HepG2 (cell line): ENCODE results near the gene BCAR3. TPM values are rescaled to one million over a fixed set of nuclear protein-coding genes. Genes with fewer than 3 reads are reported as not detected.

Source experiments
- ARID5B ChIP-seq: IDR thresholded peaks from 2 replicates; pipeline ENCODE4 v1.4.0; 2020; ENCODE audit warnings: mild to moderate bottlenecking, missing genetic modification reagents
- FOSL1 ChIP-seq: sonication (generic); formaldehyde crosslinking; IDR thresholded peaks from 2 replicates; pipeline ENCODE4 v1.9.0; 2021; ENCODE audit warnings: missing genetic modification reagents, borderline replicate concordance
- FOXA3 ChIP-seq: IDR thresholded peaks from 2 replicates; pipeline ENCODE4 v1.6.1; 2016; ENCODE audit warnings: missing genetic modification reagents, missing compliant biosample characterization
- HMG20A ChIP-seq: IDR thresholded peaks from 2 replicates; pipeline ENCODE4 v1.6.1; 2016; ENCODE audit warnings: borderline replicate concordance
- KIAA2018 ChIP-seq: sonication (generic); formaldehyde crosslinking; IDR thresholded peaks from 2 replicates; pipeline ENCODE4 v1.5.0; 2020; ENCODE audit warnings: mild to moderate bottlenecking, missing genetic modification reagents, borderline replicate concordance
- MIER3 ChIP-seq: IDR thresholded peaks from 2 replicates; pipeline ENCODE4 v1.6.1; 2016; ENCODE audit warnings: missing compliant biosample characterization, borderline replicate concordance
- SOX6 ChIP-seq, 2 experiments: fragments of 450-650 bp in 1 of 2; sonication (generic) in 1 of 2; formaldehyde crosslinking in 1 of 2; IDR thresholded peaks; 2 replicates each; pipeline versions ENCODE4 v1.4.0 to v1.6.1; 2017 to 2020; ENCODE audit warnings: antibody characterized with exemption in 1 of 2, mild to moderate bottlenecking in 1 of 2, missing genetic modification reagents in 1 of 2
- ZBTB38 ChIP-seq: sonication (generic); formaldehyde crosslinking; IDR thresholded peaks from 2 replicates; pipeline ENCODE4 v1.5.1; 2020; ENCODE audit warnings: mild to moderate bottlenecking, missing genetic modification reagents
- ZC3H4 ChIP-seq: sonication (generic); formaldehyde crosslinking; IDR thresholded peaks from 2 replicates; pipeline ENCODE4 v1.4.0; 2020; ENCODE audit warnings: missing genetic modification reagents, borderline replicate concordance
- ZGPAT ChIP-seq: IDR thresholded peaks from 2 replicates; pipeline ENCODE4 v1.6.1; 2016; ENCODE audit warnings: mild to moderate bottlenecking
- ZNF224 ChIP-seq: sonication (generic); formaldehyde crosslinking; IDR thresholded peaks from 2 replicates; pipeline ENCODE4 v1.5.0; 2020; ENCODE audit warnings: mild to moderate bottlenecking, missing genetic modification reagents
- ZNF232 ChIP-seq: sonication (generic); formaldehyde crosslinking; IDR thresholded peaks from 2 replicates; pipeline ENCODE4 v1.4.0; 2020; ENCODE audit warnings: missing genetic modification reagents, borderline replicate concordance
- ZNF567 ChIP-seq: sonication (generic); formaldehyde crosslinking; IDR thresholded peaks from 2 replicates; pipeline ENCODE4 v1.8.1; 2023; ENCODE audit warnings: mild to moderate bottlenecking, missing genetic modification reagents, borderline replicate concordance
- ZNF816 ChIP-seq: sonication (generic); formaldehyde crosslinking; IDR thresholded peaks from 2 replicates; pipeline ENCODE4 v1.8.0; 2022; ENCODE audit warnings: missing genetic modification reagents, mild to moderate bottlenecking, borderline replicate concordance
- polyA plus RNA-seq, 8 experiments: library from polyadenylated mRNA; depleted of rRNA in 3 of 8; stranded (reverse) in 7 of 8; unstranded in 1 of 8; fragments of >200 nt; fragmentation: Illumina TruSeq in 4 of 8; extraction: Trizol in 4 of 8; gene quantifications; 2 replicates each; pipeline versions ENCODE4 v1.2.1 to v1.2.3, GENCODE V29; 2011 to 2016; ENCODE audit warnings: low read depth in 4 of 8, missing spikeins in 1 of 8, mixed read lengths in 1 of 8; ENCODE audit not compliant: insufficient read depth in 1 of 8
- total RNA-seq, 5 experiments: library from RNA; depleted of rRNA; stranded (reverse); fragments of >200 nt; fragmentation: Illumina TruSeq; extraction: Trizol; gene quantifications; 2 replicates each; pipeline ENCODE4 v1.2.3, GENCODE V29; 2016; ENCODE audit warnings: low read depth in 1 of 5

BCAR3 gene
- total and polyA plus RNA-seq, 2 of the 13 experiments (the other 11 are each of a cell fraction or from before 2014, with no cell fraction given) = 3.6 to 4.8 TPM

- TF ChIP-seq KIAA2018 (CRISPR knock-in tag) = no peak
- TF ChIP-seq FOXA3 (CRISPR knock-in tag) = 0 out of 2 replicates have a peak, but pooled peaks have one; percentile 5
- no peak for TF ChIP-seq HMG20A (CRISPR knock-in tag)
- TF ChIP-seq ZC3H4 (CRISPR knock-in tag) = no peak
- peak; percentile 38; the same call in 1 of the 2 replicates for TF ChIP-seq ZBTB38
- no peak for TF ChIP-seq FOSL1 (CRISPR knock-in tag)
- TF ChIP-seq ZNF232 (CRISPR knock-in tag) = no peak
- TF ChIP-seq ARID5B (CRISPR knock-in tag) = peak; percentile 53
- TF ChIP-seq ZNF224 (CRISPR knock-in tag) = no peak
- TF ChIP-seq ZGPAT = peak; percentile 69
- no peak for TF ChIP-seq ZNF816 (CRISPR knock-in tag)
- no peak for TF ChIP-seq ZNF567 (CRISPR knock-in tag)
- TF ChIP-seq SOX6 (IDR thresholded peaks at IDR 0.05) = no peak
- TF ChIP-seq SOX6 (CRISPR knock-in tag; IDR thresholded peaks at IDR 0.05) = 0 out of 2 replicates have a peak, but pooled peaks have one; percentile 33
- peak; percentile 29; the same call in 1 of the 2 replicates for TF ChIP-seq MIER3 (CRISPR knock-in tag)
Measured at GRCh38 chr1:93680420-93681100, 1.1 kb downstream of the BCAR3 start (continued).
